Calu3 (cell line): ENCODE measurements around the gene SOX21. TPM values are rescaled to one million over a fixed set of nuclear protein-coding genes. Genes with fewer than 3 reads are reported as not detected.

Experiments used
- BruUV-seq: library from RNA; stranded (reverse); fragments of 400-500 nt; replicated peaks from 2 replicates; lab custom pipeline; 2021; lab: Mats Ljungman, UMichigan
- CTCF ChIA-PET: fragments of 300-600 bp; sonication (Branson Sonifier 250); formaldehyde crosslinking; loops from one replicate; lab custom pipeline; 2022; ENCODE audit warnings: antibody characterized with exemption; lab: Charles Lee
- DNase-seq: peaks from one replicate; pipeline ENCODE4 v3.0.0; 2022
- H3K27ac Mint-ChIP-seq: one replicate; pipeline ENCODE4 v1.8.0; 2022; ENCODE audit warnings: mixed read lengths; ENCODE audit not compliant: unreplicated experiment
- H3K27me3 Mint-ChIP-seq: one replicate; pipeline ENCODE4 v1.8.0; 2022; ENCODE audit warnings: mixed read lengths; ENCODE audit not compliant: unreplicated experiment
- H3K36me3 Mint-ChIP-seq: one replicate; pipeline ENCODE4 v1.8.0; 2022; ENCODE audit warnings: mild to moderate bottlenecking, moderate library complexity, mixed read lengths; ENCODE audit not compliant: insufficient read depth, unreplicated experiment
- H3K4me1 Mint-ChIP-seq: one replicate; pipeline ENCODE4 v1.8.0; 2022; ENCODE audit warnings: mild to moderate bottlenecking, low read depth, mixed read lengths; ENCODE audit not compliant: unreplicated experiment
- H3K4me3 Mint-ChIP-seq: one replicate; pipeline ENCODE4 v1.8.0; 2022; ENCODE audit warnings: mild to moderate bottlenecking, low read depth, moderate library complexity, mixed read lengths; ENCODE audit not compliant: unreplicated experiment
- H3K9me3 Mint-ChIP-seq: one replicate; pipeline ENCODE4 v1.8.0; 2022; ENCODE audit warnings: low read depth, mixed read lengths; ENCODE audit not compliant: unreplicated experiment
- CTCF ChIP-seq: fragments of 200-600 bp; IDR thresholded peaks from one replicate; pipeline ENCODE4 v1.8.0; 2022; ENCODE audit warnings: antibody characterized with exemption; ENCODE audit not compliant: unreplicated experiment
- intact Hi-C: fragments of 100-400 bp; cut with micrococcal nuclease; formaldehyde crosslinking; loops from one replicate; pipeline ENCODE4 v1.10.0; 2022; ENCODE audit not compliant: unreplicated experiment
- total RNA-seq: library from RNA; stranded (reverse); gene quantifications from 2 replicates; pipeline ENCODE4 v1.2.3, GENCODE V29; 2022

Gene SOX21
- total RNA-seq, 1 experiment from 2014 or later = not detected

GRCh38 chr13:94710881-94711560, 1.3 kb downstream of the SOX21 start:
- Mint-ChIP-seq H3K36me3 (no peaks in the 10 kb centered on the region), H3K4me1 (no peaks in the 10 kb centered on the region), H3K4me3 (peak overlapping the region; percentile 55), H3K27ac (no peak overlapping the region), H3K27me3 (peaks cover 12% of the 10 kb centered on the region), H3K9me3 (no peaks in the 10 kb centered on the region)
- TF ChIP-seq CTCF = no peak
- peak; percentile 2 for DNase-seq
- BruUV-seq = no TSS peak
- CTCF ChIA-PET = no interaction called here
- intact Hi-C loops = no loop called here

- intact Hi-C loops = no loop called here
- H3K36me3 Mint-ChIP-seq = no peaks in the 10 kb centered on the region
- CTCF ChIA-PET = no interaction called here
- H3K27ac Mint-ChIP-seq = no peak overlapping the region
- TF ChIP-seq CTCF = no peak
- no peaks in the 10 kb centered on the region for H3K9me3 Mint-ChIP-seq
- H3K27me3 Mint-ChIP-seq = peaks cover 12% of the 10 kb centered on the region
- no TSS peak for BruUV-seq
- H3K4me3 Mint-ChIP-seq = no peak overlapping the region
- DNase-seq = no peak
- no peaks in the 10 kb centered on the region for H3K4me1 Mint-ChIP-seq
Measured at GRCh38 chr13:94710065-94710781, 2.1 kb downstream of the SOX21 start.

- H3K4me3 Mint-ChIP-seq = no peak overlapping the region
- TF ChIP-seq CTCF = no peak
- intact Hi-C loops = no loop called here
- DNase-seq = no peak
- H3K36me3 Mint-ChIP-seq = no peaks in the 10 kb centered on the region
- BruUV-seq = no TSS peak
- peaks cover 13% of the 10 kb centered on the region for H3K27me3 Mint-ChIP-seq
- H3K27ac Mint-ChIP-seq = no peak overlapping the region
- no peaks in the 10 kb centered on the region for H3K4me1 Mint-ChIP-seq
- no peaks in the 10 kb centered on the region for H3K9me3 Mint-ChIP-seq
- CTCF ChIA-PET = no interaction called here
Measured at GRCh38 chr13:94709001-94709834, 3.1 kb downstream of the SOX21 start.

- no peaks in the 10 kb centered on the region for H3K4me1 Mint-ChIP-seq
- BruUV-seq = no TSS peak
- no peak overlapping the region for H3K4me3 Mint-ChIP-seq
- intact Hi-C loops = no loop called here
- TF ChIP-seq CTCF = no peak
- CTCF ChIA-PET = no interaction called here
- no peak for DNase-seq
- H3K27me3 Mint-ChIP-seq = peaks cover 23% of the 10 kb centered on the region
- H3K36me3 Mint-ChIP-seq = no peaks in the 10 kb centered on the region
- H3K9me3 Mint-ChIP-seq = no peaks in the 10 kb centered on the region
- no peak overlapping the region for H3K27ac Mint-ChIP-seq
Measured at GRCh38 chr13:94708031-94708859, 4.1 kb downstream of the SOX21 start.
